Stimulated activated CD8-positive, alpha-beta memory T cell treated with anti-CD3 and anti-CD28 coated beads, Interleukin-2, amount 100 ng/mL, for 1 hour (primary cell): ENCODE results near the gene TAF5L.
"Not testable (repeated sequence)": the region's sequence is repeated elsewhere in the genome, so short reads cannot be mapped to it uniquely, and the experiment has no call there.

Experiments used
- DNase-seq, 2 donors: peaks; one replicate each; pipeline ENCODE4 v3.0.0-alpha.2; 2020; ENCODE audit warnings: low read depth in 2 of 2

Gene TAF5L

DNA sequence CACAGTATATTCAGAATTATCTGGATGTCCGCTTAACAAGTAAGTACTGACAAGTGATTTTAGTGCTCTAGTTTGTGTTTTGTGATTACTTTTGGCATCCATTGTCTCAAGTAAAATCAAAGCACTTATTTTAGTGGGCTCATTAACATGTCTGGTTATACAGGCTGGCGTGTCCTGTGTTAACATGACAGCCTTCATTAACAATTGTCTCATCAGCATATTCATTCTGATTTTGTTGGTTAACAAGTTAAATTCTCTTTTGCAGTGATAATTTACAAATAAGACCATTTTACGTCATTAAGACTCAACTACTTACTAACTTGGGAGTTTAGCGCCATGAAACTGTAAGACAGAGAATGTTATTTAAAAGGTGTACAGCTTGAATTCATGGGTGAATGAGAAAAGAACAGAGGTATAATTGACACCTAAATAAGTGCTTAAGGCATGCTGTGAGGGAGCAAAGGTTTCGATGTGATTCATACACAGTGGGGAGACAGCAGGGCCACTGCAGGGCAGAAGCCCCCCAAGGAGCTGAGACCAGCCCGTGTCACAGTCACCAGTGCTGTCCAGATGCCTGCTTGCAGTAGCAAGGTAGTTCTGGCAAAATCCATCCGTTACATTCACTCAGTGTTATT lies 22.4 kb downstream of the TAF5L start:
- no peak for DNase-seq

DNA sequence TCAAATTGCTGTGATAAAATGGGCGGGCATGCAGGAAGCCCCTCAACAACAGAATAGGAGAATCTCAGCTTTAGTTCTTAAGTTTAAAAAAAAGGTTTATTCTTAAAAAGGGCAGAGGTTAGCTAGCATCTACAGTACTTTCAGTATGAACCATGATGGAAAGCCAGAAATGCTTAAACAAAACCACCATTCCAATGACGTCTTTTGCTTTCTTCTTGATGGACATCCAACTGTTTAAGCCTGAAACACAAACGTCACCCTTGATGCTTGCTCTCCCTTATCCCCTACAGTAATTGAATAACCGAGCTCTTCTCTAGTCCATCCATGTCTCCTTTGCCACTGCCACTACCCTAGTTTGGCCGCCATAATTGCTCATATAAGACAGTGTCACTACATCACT lies 25.7 kb downstream of the TAF5L start:
- DNase-seq: no peak

DNA sequence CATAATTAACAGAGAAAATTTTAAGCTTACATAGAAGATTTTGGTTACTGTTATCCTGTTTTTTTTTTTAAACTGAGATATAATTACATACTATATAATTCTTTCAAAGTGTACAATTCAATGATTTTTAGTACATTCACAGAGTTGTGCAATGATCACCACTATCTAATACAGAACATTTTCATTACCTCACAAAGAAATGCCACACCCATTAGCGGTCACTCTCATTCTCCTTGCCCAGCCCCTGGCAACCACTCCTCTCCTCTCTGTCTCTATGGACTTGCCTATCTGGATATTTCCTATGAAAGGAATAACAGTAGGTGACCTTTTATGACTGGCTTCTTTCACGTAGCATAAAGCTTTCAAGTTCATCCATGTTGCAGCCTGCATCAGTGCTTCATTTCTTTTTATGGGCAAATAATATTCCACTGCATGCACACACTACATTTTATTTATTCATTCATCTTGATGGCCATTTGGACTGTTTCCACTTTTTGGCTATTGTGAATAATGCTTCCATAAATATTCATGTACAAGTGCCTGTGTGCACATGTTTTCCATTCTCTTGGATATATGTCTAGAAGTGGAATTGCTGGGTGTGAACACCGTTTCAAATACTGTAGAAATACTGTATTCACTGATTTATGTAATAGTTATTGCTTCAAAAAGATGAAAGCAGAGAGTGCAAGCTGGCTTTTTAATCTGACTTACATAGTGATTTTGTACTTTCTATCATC lies 26.5 kb downstream of the TAF5L start:
- no peak for DNase-seq

DNA sequence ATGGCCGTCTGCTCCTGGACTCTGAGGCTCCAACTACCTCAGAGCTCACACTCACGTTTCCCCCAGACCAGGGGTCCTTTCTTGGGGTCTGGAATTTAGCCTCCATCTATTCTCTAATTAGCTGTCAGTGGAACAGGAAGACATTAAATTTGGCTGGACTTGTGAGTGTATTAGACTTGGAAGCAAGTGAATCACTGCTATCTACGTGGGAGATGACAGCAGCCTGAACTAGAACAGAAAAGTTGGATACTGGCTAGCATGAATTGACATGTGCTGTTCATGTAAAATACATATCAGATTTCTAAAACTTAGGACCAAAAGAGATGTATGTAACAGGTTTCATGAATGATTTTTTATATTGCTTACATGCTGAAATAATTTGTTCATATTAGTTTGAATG lies 28.0 kb downstream of the TAF5L start:
- no peak for DNase-seq

DNA sequence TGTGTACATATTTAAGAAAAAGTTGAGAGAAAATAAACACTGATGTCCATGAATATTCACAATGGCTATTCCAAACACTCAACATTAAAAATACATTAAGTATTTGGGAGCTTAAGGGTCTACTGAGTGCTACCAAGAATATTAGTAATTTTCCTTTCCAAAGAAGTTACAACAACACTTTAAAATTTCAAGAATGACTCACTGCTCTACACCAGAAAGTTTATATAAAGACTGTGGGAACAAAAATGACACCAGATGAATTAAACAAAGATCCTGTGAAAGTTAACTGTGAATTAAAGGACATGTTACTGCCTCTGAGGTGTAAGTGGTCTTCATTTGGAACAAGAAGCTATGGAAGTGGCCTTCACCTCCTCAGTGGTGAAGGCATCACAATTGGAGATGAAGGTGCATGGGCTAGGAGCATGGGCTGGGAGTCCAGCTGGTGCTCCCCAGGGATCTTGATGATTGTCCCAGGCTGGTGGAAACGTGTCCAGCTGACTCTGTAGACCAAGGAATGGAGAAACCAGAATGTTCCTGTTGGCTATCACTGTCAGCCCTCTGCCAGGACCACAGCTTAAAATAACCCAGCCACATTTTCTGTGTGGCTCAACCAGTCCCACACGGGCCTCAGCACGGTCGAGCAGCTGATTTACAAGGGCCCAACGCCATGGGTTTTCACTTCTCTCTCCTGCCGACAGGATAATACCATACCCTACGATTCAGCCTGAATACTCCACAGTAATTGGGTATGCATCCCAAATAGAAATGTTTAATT lies 28.8 kb downstream of the TAF5L start:
- DNase-seq: no peak

DNA sequence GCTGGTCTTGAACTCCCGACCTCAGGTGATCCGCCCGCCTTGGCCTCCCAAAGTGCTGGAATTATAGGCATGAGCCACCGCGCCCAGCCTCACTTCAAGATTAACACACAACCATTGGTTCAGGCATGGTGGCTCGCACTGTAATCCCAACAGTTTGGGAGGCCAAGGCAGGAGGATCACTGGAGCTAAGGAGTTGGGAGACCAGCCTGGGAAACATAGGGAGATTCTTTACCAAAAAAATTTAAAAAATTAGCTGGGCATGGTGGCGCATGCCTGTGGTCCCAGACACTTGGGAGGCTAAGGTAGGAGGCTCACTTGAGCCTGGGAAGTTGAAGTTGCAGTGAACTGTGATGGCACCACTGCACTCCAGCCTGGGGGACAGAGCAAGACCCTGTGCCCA lies 30.0 kb downstream of the TAF5L start:
- not testable (repeated sequence) for DNase-seq

DNA sequence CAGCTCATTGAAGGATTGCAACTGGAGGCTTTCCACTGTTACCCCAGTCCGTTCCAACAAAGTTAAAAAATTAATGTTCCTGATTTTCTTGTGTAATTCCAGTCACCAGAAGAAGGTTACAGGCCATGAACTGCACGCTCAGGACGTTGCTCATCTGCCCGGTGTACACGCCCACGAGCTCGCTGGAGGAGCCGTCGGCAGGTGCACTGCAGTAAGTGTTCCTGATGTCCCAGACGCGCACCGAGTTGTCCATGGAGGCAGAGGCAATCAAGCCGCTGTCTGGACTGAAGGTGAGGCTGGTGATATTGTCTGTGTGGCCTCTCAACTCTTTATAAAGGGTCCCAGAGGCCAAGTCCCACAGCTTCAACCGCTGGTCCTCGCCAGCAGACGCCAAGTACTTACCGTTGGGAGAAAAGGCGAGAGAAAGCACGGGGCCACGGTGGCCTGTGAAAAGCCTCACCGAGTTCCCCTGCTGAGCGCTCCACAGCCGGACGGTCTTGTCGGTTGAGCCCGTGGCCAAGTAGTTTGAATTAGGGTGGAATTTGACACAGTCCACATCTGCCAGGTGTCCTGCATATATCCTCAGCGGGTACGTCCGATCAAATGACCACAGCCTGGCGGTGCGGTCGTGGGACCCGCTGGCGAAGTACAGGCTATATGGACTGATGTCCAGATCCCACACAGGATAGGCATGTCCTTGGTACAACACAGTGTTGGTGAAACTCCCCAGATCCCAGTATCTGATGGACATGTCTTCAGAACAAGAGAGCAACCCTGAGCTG lies 31.5 kb downstream of the TAF5L start:
- no peak for DNase-seq

DNA sequence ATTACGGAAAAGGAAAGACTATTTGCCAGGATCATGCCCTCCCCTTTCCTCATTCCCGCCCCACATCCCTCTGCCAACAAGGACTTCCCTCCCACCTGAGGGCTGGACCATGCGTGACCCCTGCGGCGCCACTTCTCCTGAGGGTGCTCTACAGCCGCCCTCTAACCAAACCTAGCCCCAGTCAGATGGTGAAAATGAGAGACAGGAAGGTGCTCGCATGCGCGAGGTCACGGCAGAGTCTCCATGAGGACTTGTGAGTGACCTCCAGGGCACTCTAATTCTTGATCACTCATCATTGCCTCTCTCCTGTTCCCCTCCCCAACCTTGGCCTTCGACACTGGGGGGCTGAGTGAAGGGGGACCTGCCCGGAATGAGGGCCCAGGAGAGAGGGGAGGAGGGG lies 32.1 kb downstream of the TAF5L start:
- DNase-seq: no peak

DNA sequence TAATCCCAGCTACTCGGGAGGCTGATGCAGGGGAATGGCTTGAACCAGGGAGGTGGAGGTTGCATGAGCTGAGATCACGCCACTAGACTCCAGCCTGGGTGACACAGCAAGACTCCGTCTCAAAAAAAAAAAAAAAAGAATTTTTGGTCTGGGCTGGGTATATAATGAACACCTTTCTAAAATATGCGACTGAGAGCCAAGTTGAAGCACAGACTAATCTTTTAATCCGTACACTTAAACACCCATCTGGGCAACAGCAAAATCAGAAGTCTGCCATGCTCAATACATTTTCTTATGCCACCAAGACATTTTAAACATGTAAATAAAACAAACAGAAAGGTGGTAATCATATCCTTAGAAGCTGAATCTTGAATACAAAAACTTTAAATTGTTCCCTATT lies 35.8 kb downstream of the TAF5L start:
- no peak for DNase-seq

DNA sequence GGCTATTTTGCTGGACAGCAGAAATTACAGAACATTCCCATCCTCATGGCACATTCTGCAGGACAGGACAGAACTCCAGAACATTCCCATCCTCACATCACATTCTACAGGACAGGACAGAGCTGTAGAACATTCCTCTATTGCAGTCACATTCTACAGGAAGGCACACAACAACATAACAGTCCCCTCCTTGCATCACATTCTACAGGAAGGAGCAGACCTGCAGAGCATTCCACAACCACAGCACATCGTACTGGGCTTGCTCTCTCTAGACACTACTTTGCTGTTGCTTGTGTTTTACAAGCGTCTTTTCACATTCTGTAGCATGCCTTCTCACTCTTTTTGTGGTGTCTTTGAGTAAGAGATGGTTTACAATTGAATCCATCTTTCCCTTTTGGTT lies 40.6 kb downstream of the TAF5L start:
- no peak for DNase-seq

DNA sequence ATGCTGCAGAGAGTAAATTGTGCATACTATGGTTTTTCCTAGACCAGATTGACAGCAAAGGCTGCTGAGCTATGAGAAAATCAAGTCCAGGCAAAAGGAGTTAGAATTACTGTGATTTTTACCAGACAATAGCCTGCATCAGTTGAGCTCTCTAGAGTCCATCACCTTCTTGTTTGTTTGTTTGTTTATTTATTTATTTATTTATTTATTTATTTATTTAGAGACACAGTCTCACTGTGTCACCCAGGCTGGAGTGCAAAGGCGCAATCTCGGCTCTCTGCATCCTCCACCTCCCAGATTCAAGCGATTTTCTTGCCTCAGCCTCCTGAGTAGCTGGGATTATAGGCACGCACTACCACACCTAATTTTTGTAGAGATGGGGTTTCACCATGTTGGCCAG lies 43.2 kb downstream of the TAF5L start:
- no peak for DNase-seq

DNA sequence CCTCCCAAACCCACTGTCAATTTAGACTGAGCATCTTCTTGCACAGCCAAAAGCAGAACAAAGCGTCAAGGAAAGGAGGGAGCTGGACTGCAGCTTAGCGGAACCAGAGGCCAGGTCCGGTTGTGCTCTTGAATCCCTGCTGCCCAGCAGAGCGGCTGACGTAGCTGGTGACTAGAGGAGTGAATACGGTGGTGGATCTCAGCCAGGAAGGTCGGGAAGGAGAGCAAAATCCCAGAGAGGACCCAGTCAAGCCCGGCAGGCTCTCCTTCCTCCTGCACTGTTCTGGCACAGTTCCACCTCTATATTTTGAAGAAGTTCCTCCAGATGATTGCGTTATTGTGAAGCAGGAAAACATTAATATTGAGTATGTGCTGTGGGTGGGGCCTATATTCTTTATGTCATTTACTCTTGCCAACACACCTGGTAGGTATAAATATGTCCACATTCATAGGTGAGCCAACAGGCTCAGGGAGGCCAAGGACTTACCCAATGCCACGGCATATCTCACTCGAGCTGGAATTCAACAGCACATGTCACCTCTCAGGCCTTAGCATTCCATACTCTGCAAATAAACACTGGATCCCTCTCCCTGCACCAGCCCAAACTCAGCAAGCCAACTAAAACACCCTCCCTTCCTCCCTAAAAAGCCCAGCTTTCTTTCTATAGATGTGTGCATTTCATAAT lies 43.8 kb downstream of the TAF5L start:
- no peak for DNase-seq

DNA sequence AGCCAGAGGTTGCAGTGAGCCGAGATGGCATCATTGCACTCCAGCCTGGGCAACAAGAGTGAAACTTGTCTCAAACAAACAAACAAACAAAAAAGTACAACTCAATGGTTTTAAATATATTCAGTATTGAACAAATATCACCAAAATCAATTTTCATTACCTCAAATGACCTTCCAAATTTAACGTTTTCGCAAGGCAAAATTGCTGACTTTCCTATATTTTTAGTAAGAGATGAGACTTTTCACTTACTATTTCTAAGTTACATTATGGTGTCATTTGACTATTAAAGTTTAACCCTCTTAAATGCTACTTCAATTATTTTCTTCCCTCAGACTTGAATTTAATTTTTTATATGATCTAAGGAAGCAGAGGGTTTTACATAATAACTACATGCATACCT lies 44.4 kb downstream of the TAF5L start:
- DNase-seq: no peak

DNA sequence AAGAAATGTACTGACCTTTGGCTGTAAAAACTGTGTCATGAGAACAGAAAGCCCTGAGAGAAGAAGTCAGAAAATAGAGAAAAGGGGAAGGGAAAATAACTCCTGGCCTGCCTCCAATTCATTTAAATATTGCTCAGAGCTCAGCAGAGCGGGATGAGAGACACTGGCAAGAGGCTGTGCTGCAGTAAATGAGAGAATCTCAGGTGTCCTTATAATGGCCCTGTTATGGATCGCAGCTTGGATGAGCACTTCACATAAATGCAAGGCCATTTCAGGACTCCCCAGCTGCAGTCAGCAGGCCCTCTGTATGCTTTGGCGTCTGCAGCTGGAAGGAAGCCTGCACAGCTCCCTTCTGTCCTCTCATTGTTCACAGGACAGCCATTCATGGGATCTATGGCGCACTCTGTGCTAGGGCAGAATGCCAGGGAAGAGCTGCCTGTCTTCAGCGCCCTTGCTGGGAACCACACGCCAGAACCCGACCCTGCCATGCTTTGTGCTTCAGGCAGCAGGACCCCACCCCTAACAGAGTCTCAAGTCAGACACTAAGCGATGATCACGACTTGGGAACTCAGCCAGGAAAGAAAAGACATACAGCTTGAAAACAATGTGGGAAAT lies 46.8 kb downstream of the TAF5L start:
- DNase-seq: no peak

DNA sequence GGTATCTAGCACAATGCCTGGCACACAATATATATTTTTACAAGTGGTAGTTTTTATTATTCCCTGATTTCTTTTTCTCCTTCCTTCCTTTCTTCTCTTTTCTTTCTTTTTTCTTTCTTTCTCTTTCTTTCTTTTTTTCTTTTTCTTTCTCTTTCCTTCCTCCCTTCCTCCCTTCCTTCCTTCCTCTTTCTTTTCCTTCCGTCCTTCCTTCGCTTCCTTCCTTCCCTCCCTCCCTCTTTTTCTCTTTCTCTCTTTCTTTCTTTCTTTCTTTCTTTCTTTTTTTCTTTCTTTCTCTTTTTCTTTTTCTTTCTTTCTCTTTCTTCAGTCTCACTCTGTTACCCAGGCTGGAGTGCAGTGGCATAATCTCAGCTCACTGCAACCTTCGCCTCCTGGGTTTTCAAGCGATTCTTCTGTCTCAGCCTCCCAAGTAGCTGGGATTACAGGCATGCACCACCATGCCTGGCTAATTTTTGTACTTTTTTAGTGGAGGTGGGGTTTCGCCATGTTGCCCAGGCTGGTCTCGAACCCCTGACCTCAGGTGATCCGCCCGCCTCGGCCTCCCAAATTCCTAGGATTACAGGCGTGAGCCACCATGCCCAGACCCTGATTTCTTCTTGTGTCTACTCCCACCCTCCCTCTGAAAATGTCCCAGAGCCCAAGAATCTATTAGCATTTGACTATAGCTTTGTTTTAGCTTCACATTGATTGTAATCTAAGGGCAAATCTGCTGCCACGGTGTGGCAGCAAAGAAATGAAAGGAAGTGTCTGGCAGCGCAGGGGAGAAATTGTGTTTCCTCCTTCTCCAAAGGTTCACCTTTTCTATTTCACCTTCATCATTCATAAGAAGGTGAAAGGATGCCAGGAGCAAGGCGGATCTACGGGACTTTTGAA lies 47.5 kb downstream of the TAF5L start:
- DNase-seq: no peak

DNA sequence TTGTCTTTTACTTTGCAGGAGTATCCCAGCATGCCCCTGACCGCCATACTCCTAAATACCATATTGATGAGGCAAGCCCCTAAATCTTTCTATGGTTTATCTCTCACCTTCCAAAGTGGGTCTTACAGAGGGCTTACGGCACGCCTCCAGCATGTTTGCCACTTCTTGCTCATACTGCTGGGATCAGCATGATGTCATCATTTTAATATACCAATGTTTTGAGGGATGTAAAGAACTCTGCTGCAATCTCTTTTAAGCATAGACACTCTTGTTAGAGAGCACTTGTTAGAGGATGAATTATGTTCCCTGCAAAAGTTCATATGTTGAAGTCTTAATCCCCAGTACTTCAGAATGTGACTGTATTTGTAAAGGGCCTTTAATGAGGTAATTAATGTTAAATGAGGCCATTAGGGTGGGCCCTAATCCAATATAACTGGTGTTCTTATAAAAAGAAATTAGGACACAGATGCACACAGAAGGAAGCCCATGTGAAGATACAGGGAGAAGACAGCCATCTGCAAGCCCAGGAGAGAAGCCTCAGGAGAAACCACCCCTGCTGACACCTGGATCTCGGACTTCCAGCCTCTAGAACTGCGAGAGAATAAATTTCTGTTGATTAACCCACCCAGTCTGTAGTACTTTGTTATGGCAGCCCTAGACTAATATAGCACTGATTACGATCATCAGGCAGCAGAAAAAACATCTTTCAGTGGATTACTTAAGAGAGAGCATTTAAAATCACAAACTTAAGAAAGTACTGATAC lies 51.1 kb downstream of the TAF5L start:
- no peak for DNase-seq

DNA sequence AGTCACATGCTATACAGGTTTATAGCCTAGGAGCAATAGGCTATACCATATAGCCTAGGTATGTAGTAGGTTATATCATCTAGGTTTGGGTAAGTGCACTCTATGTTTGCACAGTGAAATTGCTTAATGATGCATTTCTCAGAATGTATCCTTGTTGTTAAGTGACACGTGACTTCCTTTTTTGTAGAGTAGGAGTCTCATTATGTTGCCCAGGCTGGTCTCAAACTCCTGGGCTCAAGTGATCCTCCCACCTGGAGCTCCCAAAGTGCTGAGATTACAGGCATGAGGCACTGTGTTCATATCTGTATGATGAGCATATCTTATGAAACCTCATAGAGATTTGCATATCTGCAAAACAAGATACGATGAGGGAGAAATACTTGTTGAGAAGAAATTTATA lies 53.6 kb downstream of the TAF5L start:
- no peak for DNase-seq

DNA sequence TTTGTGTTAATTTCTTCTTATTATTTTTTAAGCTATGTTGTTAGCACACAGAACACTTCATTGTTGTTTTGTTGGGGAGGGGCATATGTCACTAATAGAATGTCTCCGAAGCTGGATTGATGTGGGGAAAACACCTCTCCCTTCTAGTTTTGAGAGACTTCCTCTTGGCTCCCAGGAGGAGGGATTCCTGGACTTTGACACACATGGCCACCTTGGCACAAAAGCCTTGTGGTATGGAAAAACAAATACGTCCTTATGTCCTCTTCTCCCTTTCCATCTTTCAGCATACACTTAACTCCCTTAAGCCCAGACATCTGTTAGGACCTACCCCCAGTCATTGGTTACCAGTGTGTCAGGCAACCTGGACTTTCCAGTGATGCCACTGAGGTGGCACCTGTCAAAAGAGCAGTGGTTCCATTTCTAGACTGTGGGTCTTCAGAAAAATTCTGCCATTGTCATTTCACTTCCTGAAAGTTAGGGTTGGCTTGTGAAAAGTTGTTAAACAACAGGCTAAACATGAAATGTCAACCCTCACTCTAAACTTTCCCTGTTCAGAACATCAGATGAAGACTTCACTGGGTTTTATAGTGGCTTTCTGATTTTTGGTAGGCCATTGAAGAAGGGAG lies 54.9 kb downstream of the TAF5L start:
- DNase-seq: no peak

DNA sequence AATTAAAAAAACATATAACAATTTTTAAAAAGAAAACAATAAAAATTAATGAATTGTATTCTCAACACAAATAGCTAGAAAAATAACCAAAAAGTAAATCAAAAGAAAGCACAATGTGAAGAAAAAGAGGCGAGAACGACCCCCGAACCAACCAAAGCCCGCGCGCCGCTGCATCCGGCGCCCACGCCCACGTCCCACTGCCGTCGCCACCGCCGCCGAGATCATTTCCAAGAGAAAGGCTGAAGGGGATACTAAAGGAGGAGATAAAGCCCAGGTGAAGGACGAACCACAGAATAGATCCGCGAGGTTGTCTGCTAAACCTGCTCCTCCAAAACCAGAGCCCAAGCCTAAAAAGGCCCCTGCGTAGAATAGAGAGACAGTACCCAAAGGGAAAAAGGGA lies 55.6 kb downstream of the TAF5L start:
- DNase-seq: no peak
